GM21423 (cell line): ENCODE results near the gene TRAF1.

Experiments used
- ATAC-seq: cut with Tn5 transposase; IDR thresholded peaks from one replicate; pipeline ENCODE4 v1.9.1; 2021; ENCODE audit warnings: mild to moderate bottlenecking, moderate library complexity; ENCODE audit not compliant: unreplicated experiment

Gene TRAF1

DNA sequence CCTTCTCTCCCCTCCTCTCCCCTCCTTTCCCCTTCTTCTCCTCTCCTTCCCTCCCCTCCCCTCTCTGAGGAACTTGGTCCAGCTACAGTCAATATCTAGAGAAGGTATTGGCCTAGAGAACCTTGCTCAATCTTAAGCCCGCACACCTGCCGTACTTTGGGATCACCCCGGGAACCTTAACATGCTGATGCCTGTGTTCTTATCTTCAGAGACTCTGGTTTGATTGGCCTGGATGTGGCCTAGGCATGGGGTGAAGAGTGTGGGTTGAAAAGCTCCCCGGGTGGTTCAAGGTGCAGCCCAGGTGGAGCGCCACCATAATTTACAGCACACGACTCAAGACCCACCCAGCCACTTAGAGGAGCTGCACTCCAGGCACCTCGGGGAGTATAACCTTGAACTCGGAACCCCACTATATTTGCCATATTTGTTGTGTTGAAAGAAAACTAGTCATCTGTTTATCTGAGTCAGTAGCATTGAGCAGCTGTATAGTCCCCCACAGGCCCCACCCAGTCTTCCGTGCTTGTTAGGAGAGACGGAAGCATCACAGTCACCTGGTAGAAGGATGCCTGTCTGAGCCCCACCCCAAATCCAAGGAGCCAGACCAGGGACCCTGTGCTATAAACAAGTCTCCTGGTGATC, 35.2 kb downstream of the TRAF1 start:
- ATAC-seq = no peak

DNA sequence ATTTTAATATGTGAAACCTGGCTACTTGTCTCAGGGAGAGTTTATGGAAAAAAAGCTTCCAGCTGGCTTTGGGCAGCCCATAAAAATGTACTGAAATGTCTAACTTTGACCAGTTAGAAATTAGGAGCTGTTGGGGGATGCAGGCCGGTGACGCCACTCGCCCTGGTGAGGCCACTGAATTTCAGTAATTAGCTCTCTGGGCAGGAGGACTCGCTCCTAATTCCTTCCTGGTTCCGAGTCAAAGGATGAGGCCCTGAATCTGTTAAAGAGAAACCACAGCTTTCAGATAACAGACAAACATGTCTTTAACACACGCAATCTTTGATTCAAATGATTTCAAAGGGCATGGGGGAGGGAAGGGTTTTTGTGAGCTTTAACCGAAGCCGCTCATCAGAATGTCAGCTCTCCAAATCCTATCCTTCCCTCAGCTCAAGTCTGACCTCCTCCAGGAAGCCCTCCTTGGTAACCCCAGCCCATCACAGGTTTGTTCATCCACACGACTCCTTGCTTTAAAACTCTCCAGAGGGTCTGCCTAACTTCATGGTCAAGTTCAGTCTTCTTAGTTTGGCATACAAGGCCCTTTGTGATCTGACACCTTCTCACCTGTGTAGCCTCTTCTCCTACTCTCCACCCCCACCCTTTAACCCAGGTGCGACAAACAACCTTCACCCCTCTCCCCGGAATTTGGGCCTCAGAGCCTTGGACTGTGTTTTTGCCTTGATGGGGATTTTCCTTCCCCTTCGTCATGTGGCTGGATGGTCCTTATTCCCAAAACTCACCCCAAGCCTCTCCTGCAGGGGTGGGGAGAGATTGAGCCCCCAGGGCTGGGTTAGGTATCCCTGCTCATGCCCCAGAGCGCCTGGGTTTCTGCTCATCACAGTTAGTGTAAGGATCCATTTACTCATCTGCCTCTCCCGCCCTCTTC, 36.0 kb downstream of the TRAF1 start:
- ATAC-seq = no peak

GRCh38 chr9:120889606-120890271, 36.9 kb downstream of the TRAF1 start:
- no peak for ATAC-seq

DNA sequence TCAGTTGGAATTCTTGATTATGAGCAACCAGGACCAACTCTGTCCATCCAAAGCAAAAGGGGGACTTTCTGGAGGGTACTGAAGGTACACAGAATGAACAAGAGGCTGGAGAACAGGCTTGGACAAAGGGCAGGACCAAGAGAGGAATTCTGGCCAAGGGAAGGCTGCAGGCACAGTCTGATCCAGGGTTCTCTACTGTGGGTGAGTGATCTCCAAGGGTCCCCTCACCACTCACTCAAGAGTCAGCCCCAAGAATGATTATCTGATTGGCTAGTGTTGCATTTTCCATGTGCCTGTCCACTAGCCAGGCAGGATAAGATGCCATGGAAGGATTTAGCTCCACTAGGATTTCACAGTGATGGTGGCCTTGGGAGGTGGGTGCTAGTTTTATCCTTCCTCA, 38.0 kb downstream of the TRAF1 start:
- no peak for ATAC-seq

- ATAC-seq = no peak
Observed at GRCh38 chr9:120886490-120886967, 40.1 kb downstream of the TRAF1 start.

GRCh38 chr9:120885958-120886357, 40.6 kb downstream of the TRAF1 start:
- no peak for ATAC-seq

DNA sequence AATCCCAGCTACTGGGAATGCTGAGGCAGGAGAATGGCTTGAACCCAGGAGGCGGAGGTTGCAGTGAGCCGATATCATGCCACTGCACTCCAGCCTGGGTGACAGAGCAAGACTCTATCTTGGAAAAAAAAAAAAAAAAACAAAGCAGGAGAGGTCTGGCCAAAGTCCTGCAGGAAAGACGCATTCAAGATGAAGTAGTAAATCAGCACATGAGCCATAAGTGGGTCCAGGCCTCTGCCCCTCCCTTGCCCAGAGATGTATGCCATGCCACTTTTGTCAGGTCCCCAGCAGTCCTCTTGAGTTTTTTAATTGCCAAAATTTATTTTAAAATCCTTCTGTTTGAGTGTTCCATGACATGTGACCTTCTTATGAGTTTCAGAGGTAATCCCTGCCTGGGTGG, 41.1 kb downstream of the TRAF1 start:
- ATAC-seq = no peak

- ATAC-seq = no peak
Observed at GRCh38 chr9:120883608-120883996, 43.0 kb downstream of the TRAF1 start.

- no peak for ATAC-seq
Observed at GRCh38 chr9:120882935-120883607, 43.5 kb downstream of the TRAF1 start.

- ATAC-seq = no peak
Observed at GRCh38 chr9:120879446-120879845, 47.1 kb downstream of the TRAF1 start.

DNA sequence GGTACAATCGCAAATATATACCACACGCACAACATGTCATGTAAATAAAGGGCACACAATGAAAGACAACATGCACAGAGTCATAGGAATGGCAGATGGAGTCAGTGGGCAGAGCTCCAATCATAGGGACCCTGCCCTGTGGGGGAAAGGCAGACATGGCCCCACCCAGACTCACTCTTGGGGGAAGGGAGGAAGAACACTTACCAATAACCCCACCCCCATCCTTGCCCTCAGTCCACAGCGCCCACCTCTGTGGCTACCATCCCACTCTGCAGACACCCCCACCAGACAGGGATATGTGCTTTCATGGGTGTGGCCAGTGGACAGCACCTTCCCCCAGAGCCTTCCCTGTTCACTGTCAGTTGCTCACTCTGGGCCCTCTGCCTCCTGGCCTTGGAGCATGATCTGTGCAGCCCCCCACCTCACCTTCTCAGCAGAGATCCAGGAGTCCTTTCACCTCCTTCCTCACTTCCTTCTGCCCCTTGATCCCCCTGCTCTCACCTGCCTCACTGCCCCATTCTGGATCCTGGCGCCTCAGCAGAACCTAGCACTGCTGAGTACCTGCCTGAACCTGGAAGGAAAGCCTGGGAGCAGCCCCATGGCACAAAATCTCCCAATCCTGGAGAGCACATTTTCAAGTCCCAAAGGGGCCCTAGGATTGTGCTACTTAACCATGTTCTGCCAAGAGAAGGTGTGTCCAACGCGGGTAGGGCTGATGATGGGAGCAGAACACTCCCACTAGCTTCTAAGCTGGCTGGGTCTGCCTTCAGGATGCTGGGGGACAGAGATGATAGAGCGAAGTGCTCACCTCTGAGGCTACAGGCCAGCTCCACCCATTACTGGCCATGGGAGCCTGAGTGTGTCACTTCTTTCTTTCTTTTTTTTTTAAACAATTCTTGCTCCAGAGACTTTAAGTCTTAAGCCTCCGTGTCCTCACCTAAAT, 48.1 kb downstream of the TRAF1 start:
- no peak for ATAC-seq

- peak; percentile 42 for ATAC-seq
Observed at GRCh38 chr9:120877276-120878034, 49.1 kb downstream of the TRAF1 start.

- ATAC-seq = peak; percentile 0
Observed at GRCh38 chr9:120876842-120877240, 49.8 kb downstream of the TRAF1 start, which contains the start of gene PHF19. Gene PHF19, minus strand, starts transcription at chr9:120877188. Its CDS starts 2,447 bp downstream, at chr9:120874741.

DNA sequence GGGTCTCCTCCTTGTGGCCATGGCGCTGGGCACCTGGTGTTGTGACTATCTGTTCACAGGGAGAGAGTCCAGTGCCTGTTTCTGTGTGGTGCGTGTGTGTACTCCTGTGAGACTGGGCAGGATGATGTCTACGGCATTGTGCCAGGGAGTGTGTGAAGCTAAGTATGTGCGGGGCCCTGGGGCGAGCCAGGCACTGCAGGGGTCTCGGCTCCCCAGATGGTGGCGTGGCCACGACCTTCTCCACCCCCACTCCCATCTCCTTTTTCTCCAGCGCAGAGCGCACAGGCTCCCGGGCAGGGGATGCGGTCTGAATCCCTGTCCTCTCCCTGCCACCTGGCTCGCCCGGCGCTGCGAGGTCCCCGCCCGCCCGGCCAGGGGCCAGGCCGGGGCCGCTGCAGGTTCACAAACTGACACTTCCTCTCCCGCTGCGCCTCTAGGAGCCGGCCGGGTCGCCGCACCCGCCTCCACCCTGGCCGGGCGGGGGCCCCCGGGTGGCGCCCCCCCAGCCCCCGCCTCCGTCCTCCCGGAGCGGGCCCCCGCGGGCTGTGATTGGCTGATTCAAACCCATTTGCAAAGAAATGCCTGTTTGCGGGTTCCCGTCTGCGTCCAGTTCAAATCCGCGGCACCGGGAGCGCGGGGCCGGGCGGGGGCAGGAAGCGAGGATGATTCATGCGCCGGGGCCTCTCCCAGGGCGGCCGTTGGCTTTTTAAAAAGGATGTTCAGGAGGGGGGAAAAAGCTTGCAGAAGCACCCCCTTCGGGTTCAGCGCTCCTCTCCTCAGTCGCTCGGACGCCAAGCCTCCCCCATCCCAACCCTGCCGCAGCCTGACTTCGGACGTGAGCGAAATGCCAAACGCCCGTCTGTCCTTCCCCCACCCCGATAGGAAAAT, 50.4 kb downstream of the TRAF1 start:
- ATAC-seq = peak; percentile 67

GRCh38 chr9:120875643-120875953, 51.0 kb downstream of the TRAF1 start:
- ATAC-seq = no peak

DNA sequence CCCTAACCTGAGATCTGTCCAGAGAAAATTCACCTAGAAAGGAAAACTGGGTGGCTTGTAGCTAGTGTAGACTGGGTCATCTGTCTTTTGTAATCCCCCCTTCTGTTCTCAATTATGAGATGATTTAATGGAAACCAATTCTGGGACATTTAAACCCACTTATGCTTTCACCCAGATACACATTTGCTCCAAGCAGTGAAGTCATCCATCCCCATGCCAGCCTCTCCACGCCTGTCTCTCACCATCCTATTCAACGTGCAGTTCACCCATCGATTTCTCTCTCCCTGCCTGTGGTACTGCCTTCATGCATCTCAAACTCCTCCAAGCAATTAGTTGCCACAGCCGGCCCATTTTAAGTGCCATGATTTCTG, 51.4 kb downstream of the TRAF1 start:
- ATAC-seq = no peak

DNA sequence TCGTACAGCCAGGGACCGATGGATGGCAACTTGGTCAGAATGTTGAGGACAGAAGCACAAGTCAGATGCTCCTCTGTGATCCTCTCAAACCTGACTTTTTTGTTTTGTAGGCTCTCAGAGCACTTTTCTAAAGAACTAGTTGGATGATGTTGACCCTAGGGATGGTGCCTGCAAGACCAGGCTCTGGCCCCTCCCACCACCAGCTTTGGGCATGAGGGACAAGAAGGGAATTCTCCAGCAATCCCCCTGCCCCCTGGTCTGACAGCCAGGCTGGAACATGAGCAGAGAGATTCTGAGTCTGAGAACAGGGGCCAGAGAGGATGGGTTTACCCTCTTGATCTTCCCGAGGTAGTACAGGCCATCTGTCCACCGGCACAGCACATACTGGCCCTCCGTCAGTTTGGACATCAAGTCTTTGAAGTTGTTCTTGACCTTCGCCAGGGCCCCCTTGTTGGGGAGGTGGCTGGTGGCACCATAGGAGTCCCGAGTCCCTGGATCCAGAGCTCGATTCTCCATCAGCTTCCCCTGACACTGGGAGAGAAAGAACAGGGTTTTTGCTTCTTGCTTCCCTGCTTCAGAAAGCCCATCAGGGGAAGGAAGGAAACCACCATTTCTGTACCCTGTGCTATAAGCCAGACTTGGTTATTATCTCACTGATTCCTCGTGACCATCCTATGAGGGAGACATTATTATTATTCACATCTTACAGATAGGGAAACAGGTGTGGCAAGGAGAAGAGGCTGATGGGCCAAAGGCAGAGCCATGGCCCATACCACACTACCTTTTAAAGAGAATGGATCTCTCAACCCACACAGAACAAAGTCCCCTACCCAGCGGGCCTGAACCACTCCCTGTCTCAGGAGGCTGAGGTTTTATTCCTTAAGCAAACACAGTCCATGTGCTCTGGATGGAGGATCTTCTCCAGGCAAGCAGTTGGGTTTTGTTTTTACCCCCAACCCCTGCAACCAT, 52.1 kb downstream of the TRAF1 start:
- ATAC-seq = no peak
